Measurements from ENCODE around the gene NSRP1. TPM values are rescaled to one million over a fixed set of nuclear protein-coding genes. Genes with fewer than 3 reads are reported as not detected.

Gene NSRP1
- total and polyA plus RNA-seq, 2 of the 13 experiments (the other 11 are each of a cell fraction or from before 2014, with no cell fraction given) = 7.0 to 14.3 TPM

GRCh38 chr17:30225919-30226553, 109.4 kb downstream of the NSRP1 start (continued):
- TF ChIP-seq TBP (CRISPR knock-in tag; IDR thresholded peaks at IDR 0.05) = no peak
- no peak for TF ChIP-seq SP140L (CRISPR knock-in tag; IDR thresholded peaks at IDR 0.05; ENCODE audit: borderline replicate concordance)
- TF ChIP-seq BCLAF1 (IDR thresholded peaks at IDR 0.05) = no peak
- no peak for TF ChIP-seq AHR (CRISPR knock-in tag; IDR thresholded peaks at IDR 0.05)
- TF ChIP-seq ZNF20 (CRISPR knock-in tag; IDR thresholded peaks at IDR 0.05) = no peak
- TF ChIP-seq JDP2 (CRISPR knock-in tag; IDR thresholded peaks at IDR 0.05; ENCODE audit: borderline replicate concordance) = no peak
- no peak for TF ChIP-seq ZNF556 (CRISPR knock-in tag; IDR thresholded peaks at IDR 0.05; ENCODE audit: borderline replicate concordance)
- TF ChIP-seq GPBP1L1 (CRISPR knock-in tag; IDR thresholded peaks at IDR 0.05) = no peak
- TF ChIP-seq NCOA5 (CRISPR knock-in tag; IDR thresholded peaks at IDR 0.05) = no peak
- TF ChIP-seq RNF2 (conservative IDR thresholded peaks at IDR 0.05; ENCODE audit: low read depth) = no peak
- no peak for TF ChIP-seq ZNF737 (CRISPR knock-in tag; IDR thresholded peaks at IDR 0.05; ENCODE audit: borderline replicate concordance)
- no peak for TF ChIP-seq ZNF546 (CRISPR knock-in tag; conservative IDR thresholded peaks at IDR 0.05)
- 0 out of 2 replicates have a peak, but pooled peaks have one; percentile 26 for TF ChIP-seq POGK (CRISPR knock-in tag; conservative IDR thresholded peaks at IDR 0.05)
- no peak; the same call in 1 of the 2 replicates for TF ChIP-seq ZXDC (CRISPR knock-in tag; IDR thresholded peaks at IDR 0.05)
- no peak for TF ChIP-seq LRRFIP1 (CRISPR knock-in tag; conservative IDR thresholded peaks at IDR 0.05)
- peak; percentile 17 for TF ChIP-seq TBL1XR1 (IDR thresholded peaks at IDR 0.05; ENCODE audit: borderline replicate concordance, low read length, partially characterized antibody)

Data from HepG2 (cell line).